H9 (cell line): ENCODE measurements around the gene TMEM129. TPM values are rescaled to one million over a fixed set of nuclear protein-coding genes. Genes with fewer than 3 reads are reported as not detected.

ENCODE experiments used
- DNase-seq: peaks from one replicate; pipeline ENCODE4 v3.0.0-alpha.2; 2017
- H2AFZ ChIP-seq: one replicate; pipeline ENCODE4 v1.6.1; 2013; ENCODE audit warnings: mild to moderate bottlenecking, low read length, control low read depth, moderate library complexity
- H2AK5ac ChIP-seq: 2 replicates; pipeline ENCODE4 v1.6.1; 2013; ENCODE audit warnings: low read length, control low read depth, mixed read lengths; ENCODE audit not compliant: insufficient read length
- H2BK120ac ChIP-seq: one replicate; pipeline ENCODE4 v1.6.1; 2013; ENCODE audit warnings: low read depth, mild to moderate bottlenecking, low read length, control low read depth, inconsistent platforms; ENCODE audit not compliant: poor library complexity, severe bottlenecking
- H2BK12ac ChIP-seq: 2 replicates; pipeline ENCODE4 v1.6.1; 2013; ENCODE audit warnings: low read length, control low read depth, mixed read lengths, low read depth; ENCODE audit not compliant: insufficient read length
- H2BK15ac ChIP-seq: 2 replicates; pipeline ENCODE4 v1.6.1; 2013; ENCODE audit warnings: low read depth, low read length, control low read depth
- H2BK20ac ChIP-seq: one replicate; pipeline ENCODE4 v1.6.1; 2013; ENCODE audit warnings: low read depth, mild to moderate bottlenecking, low read length, control low read depth, inconsistent platforms; ENCODE audit not compliant: poor library complexity, severe bottlenecking
- H2BK5ac ChIP-seq: 2 replicates; pipeline ENCODE4 v1.6.1; 2013; ENCODE audit warnings: low read length, control low read depth, mixed read lengths; ENCODE audit not compliant: insufficient read length
- H3K14ac ChIP-seq: 2 replicates; pipeline ENCODE4 v1.6.1; 2013; ENCODE audit warnings: low read length, control low read depth; ENCODE audit not compliant: insufficient read depth
- H3K18ac ChIP-seq: 2 replicates; pipeline ENCODE4 v1.6.1; 2013; ENCODE audit warnings: low read depth, mild to moderate bottlenecking, mixed read lengths, low read length, control low read depth; ENCODE audit not compliant: insufficient read length
- H3K23ac ChIP-seq: 2 replicates; pipeline ENCODE4 v1.6.1; 2013; ENCODE audit warnings: low read length, control low read depth, mixed read lengths, low read depth; ENCODE audit not compliant: insufficient read length
- H3K23me2 ChIP-seq: 2 replicates; pipeline ENCODE4 v1.6.1; 2013; ENCODE audit warnings: low read depth, mild to moderate bottlenecking, mixed read lengths, low read length, control low read depth; ENCODE audit not compliant: insufficient read length, poor library complexity, severe bottlenecking
- H3K27ac ChIP-seq: 2 replicates; pipeline ENCODE4 v1.5.1; 2013; ENCODE audit warnings: low read length, control low read depth, mixed read lengths, low read depth; ENCODE audit not compliant: insufficient read length
- H3K27me3 ChIP-seq: 2 replicates; pipeline ENCODE4 v1.6.1; 2013; ENCODE audit warnings: low read length, control low read depth, inconsistent platforms; ENCODE audit not compliant: insufficient read depth
- H3K4ac ChIP-seq: 2 replicates; pipeline ENCODE4 v1.6.1; 2013; ENCODE audit warnings: low read depth, mild to moderate bottlenecking, control low read depth, inconsistent platforms, low read length, moderate library complexity
- H3K4me1 ChIP-seq: 2 replicates; pipeline ENCODE4 v1.6.1; 2013; ENCODE audit warnings: low read length, control low read depth, inconsistent platforms; ENCODE audit not compliant: insufficient read depth
- H3K4me2 ChIP-seq: 2 replicates; pipeline ENCODE4 v1.6.1; 2013; ENCODE audit warnings: low read length, control low read depth, mixed read lengths; ENCODE audit not compliant: insufficient read length, insufficient read depth
- H3K56ac ChIP-seq: 2 replicates; pipeline ENCODE4 v1.6.1; 2013; ENCODE audit warnings: low read depth, mild to moderate bottlenecking, mixed read lengths, low read length, control low read depth; ENCODE audit not compliant: insufficient read length
- H3K79me1 ChIP-seq: 2 replicates; pipeline ENCODE4 v1.6.1; 2013; ENCODE audit warnings: low read depth, mild to moderate bottlenecking, moderate library complexity, low read length, control low read depth, inconsistent platforms; ENCODE audit not compliant: insufficient read depth, poor library complexity, severe bottlenecking
- H3K79me2 ChIP-seq: 2 replicates; pipeline ENCODE4 v1.6.1; 2013; ENCODE audit warnings: low read length, control low read depth, inconsistent platforms; ENCODE audit not compliant: insufficient read depth
- H3K9ac ChIP-seq: 2 replicates; pipeline ENCODE4 v1.6.1; 2013; ENCODE audit warnings: low read length, control low read depth, mixed read lengths; ENCODE audit not compliant: insufficient read length; ENCODE audit errors: extremely low read depth
- H3K9me3 ChIP-seq: one replicate; pipeline ENCODE4 v1.6.1; 2013; ENCODE audit warnings: low read depth, low read length, inconsistent platforms; ENCODE audit not compliant: control insufficient read depth
- H3T11ph ChIP-seq: one replicate; pipeline ENCODE4 v1.6.1; 2013; ENCODE audit warnings: mild to moderate bottlenecking, low read length, control low read depth, inconsistent platforms
- H4K20me1 ChIP-seq: one replicate; pipeline ENCODE4 v1.6.1; 2013; ENCODE audit not compliant: control insufficient read depth, insufficient read length, insufficient read depth
- H4K5ac ChIP-seq: 2 replicates; pipeline ENCODE4 v1.6.1; 2013; ENCODE audit warnings: low read depth, mild to moderate bottlenecking, mixed read lengths, low read length, control low read depth; ENCODE audit not compliant: insufficient read length
- H4K8ac ChIP-seq: replicated peaks from 2 replicates; pipeline ENCODE4 v1.6.1; 2013; ENCODE audit warnings: low read length, control low read depth, mixed read lengths, low read depth; ENCODE audit not compliant: insufficient read length
- H4K91ac ChIP-seq: 2 replicates; pipeline ENCODE4 v1.6.1; 2013; ENCODE audit warnings: low read depth, mild to moderate bottlenecking, moderate library complexity, mixed read lengths, low read length, control low read depth; ENCODE audit not compliant: insufficient read length
- H3K27ac Mint-ChIP-seq, 3 experiments: 2 replicates in 2 of 3; 3 replicates in 1 of 3; pipeline ENCODE4 v1.8.0; 2020 to 2021; ENCODE audit warnings: mixed read lengths in 3 of 3, mild to moderate bottlenecking in 1 of 3, moderate library complexity in 1 of 3
- H3K27me3 Mint-ChIP-seq: 2 replicates; pipeline ENCODE4 v1.8.0; 2021; ENCODE audit warnings: low read depth, mild to moderate bottlenecking, moderate library complexity, mixed read lengths
- H3K36me3 Mint-ChIP-seq, 3 experiments: 2 replicates in 2 of 3; 3 replicates in 1 of 3; pipeline ENCODE4 v1.8.0; 2020 to 2021; ENCODE audit warnings: low read depth in 3 of 3, mixed read lengths in 3 of 3; ENCODE audit not compliant: insufficient read depth in 1 of 3
- H3K4me1 Mint-ChIP-seq, 2 experiments: 2 replicates each; pipeline ENCODE4 v1.8.0; 2020; ENCODE audit warnings: mixed read lengths in 2 of 2
- H3K4me3 Mint-ChIP-seq, 2 experiments: 2 replicates in 1 of 2; 3 replicates in 1 of 2; pipeline ENCODE4 v1.8.0; 2020 to 2021; ENCODE audit warnings: mild to moderate bottlenecking in 2 of 2, mixed read lengths in 2 of 2, moderate library complexity in 1 of 2
- H3K9me3 Mint-ChIP-seq, 2 experiments: 2 replicates in 1 of 2; 3 replicates in 1 of 2; pipeline ENCODE4 v1.8.0; 2020; ENCODE audit warnings: mild to moderate bottlenecking in 2 of 2, mixed read lengths in 2 of 2, moderate library complexity in 1 of 2
- WGBS: extraction: QIAGEN DNeasy Blood & Tissue Kit; methylation state at CpG from one replicate; pipeline ENCODE4 v1.1.7; 2013; ENCODE audit warnings: missing lambda C conversion rate, low lambda C conversion rate, mixed read lengths; ENCODE audit not compliant: insufficient read length; ENCODE audit errors: extremely low coverage; 5-methylcytosine and 5-hydroxymethylcytosine counted together
- total RNA-seq: library from RNA; stranded (reverse); gene quantifications from 2 replicates; pipeline ENCODE4 v1.2.1, GENCODE V29; 2021
- TF ChIP-seq, protein P1 (sequence below): fragments of 200-600 bp; sonication (generic); conservative IDR thresholded peaks from 3 replicates; pipeline ENCODE4 v1.8.0; 2021; ENCODE audit warnings: antibody characterized with exemption, mild to moderate bottlenecking

TMEM129 gene
- total RNA-seq, 1 experiment from 2014 or later, result 27.3 TPM

DNA sequence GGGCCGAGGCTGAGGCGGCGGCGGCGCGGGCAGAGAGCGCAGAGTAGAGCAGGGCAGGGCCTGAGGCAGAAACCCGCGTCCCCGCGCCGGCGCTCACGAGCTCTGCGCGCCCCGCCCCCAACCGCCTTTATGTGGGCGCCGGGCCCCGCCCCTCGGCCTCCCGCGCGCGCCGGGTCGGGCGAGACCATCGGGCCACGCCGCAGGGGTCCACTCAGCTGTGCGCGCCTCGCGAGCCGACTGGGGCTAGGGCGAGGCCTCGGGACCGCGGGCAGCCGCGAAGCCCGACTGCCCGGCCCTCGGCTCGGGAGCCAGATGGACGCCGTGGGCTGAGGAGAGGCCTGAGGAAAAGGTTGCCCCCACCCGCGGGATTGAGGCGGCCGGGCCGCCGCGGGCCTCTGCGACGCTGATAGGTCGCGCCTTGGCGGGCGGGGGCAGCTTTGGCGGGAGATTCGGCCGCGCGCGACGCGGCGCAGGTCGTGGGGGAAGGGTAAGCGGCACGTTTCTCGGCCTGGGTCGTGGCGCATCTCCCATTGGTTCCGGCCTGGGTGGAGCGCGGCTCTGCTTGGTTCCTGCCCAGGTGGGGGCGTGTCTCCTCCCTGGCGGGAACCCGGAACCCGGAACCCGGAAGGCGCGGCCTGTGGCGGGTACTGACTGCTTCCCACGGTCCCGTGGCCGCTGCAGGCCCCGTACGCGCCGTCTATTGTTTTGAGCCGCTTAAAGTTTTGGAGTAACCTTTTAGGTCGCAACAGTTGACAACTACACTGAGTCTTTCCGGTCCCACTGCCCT is 8.7 kb downstream of the TMEM129 start, which contains the start of gene SLBP:
TSS of gene SLBP (minus strand) at position 104 of the 787 bp plus-strand sequence. CDS start 131 bp downstream, outside the sequence.
- H3K79me2 ChIP-seq, result peaks cover 4% of the 10 kb centered on the region; the same call in 1 of the 2 replicates
- peak within 1 kb of the TSS; percentile 93 to 97 for H3K4me3 Mint-ChIP-seq

More for the DNA sequence above, 8.7 kb downstream of the TMEM129 start, which contains the start of gene SLBP:
- Histone ChIP-seq H2BK20ac (no peak within 1 kb of the TSS), H4K91ac (no peak within 1 kb of the TSS), H2BK15ac (no peak within 1 kb of the TSS; the same call in 1 of the 2 replicates), H2AK5ac (no peak within 1 kb of the TSS), H3T11ph (no peak within 1 kb of the TSS), H3K9ac (peak within 1 kb of the TSS; percentile 72), H4K20me1 (peaks cover 2% of the 10 kb centered on the region), H3K27ac (peak within 1 kb of the TSS; percentile 7), H3K79me1 (peaks cover 3% of the 10 kb centered on the region), H3K23me2 (peaks cover 11% of the 10 kb centered on the region), H3K9me3 (no peaks in the 10 kb centered on the region), H2AFZ (no peak within 1 kb of the TSS), H3K4me1 (no peaks in the 10 kb centered on the region), H4K8ac (no peak within 1 kb of the TSS), H3K27me3 (no peaks in the 10 kb centered on the region), H3K56ac (no peak within 1 kb of the TSS), H3K14ac (peak within 1 kb of the TSS; percentile 95), H4K5ac (peak within 1 kb of the TSS; percentile 22), H2BK120ac (no peak within 1 kb of the TSS), H2BK12ac (no peak within 1 kb of the TSS), H3K18ac (peak within 1 kb of the TSS; percentile 85), H2BK5ac (no peak within 1 kb of the TSS), H3K4me2 (peak within 1 kb of the TSS; percentile 72), H3K23ac (no peak within 1 kb of the TSS), H3K4ac (no peak within 1 kb of the TSS; the same call in 1 of the 2 replicates)
- TF ChIP-seq, protein P1, sequence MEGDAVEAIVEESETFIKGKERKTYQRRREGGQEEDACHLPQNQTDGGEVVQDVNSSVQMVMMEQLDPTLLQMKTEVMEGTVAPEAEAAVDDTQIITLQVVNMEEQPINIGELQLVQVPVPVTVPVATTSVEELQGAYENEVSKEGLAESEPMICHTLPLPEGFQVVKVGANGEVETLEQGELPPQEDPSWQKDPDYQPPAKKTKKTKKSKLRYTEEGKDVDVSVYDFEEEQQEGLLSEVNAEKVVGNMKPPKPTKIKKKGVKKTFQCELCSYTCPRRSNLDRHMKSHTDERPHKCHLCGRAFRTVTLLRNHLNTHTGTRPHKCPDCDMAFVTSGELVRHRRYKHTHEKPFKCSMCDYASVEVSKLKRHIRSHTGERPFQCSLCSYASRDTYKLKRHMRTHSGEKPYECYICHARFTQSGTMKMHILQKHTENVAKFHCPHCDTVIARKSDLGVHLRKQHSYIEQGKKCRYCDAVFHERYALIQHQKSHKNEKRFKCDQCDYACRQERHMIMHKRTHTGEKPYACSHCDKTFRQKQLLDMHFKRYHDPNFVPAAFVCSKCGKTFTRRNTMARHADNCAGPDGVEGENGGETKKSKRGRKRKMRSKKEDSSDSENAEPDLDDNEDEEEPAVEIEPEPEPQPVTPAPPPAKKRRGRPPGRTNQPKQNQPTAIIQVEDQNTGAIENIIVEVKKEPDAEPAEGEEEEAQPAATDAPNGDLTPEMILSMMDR, result no peak
- no CpG with 5 or more reads among the region's 98 CpGs for WGBS
- Mint-ChIP-seq H3K27ac (peak within 1 kb of the TSS; percentile 83 to 99 (median 98)), H3K36me3 (peaks cover 14 to 36% (median 28%) of the 10 kb centered on the region in 3 experiments), H3K4me1 (peaks cover 27 to 31% of the 10 kb centered on the region in 2 experiments), H3K9me3 (peaks cover 0 to 3% of the 10 kb centered on the region in 2 experiments; a peak in 1 of 5 replicates), H3K27me3 (no peaks in the 10 kb centered on the region; the same call in 1 of the 2 replicates)
- peak; percentile 93 for DNase-seq
